Measurements from ENCODE around the gene FOXK1. TPM values are rescaled to one million over a fixed set of nuclear protein-coding genes. Genes with fewer than 3 reads are reported as not detected.

The FOXK1 gene
- total and polyA plus RNA-seq, 9 of the 15 experiments (the other 6 are each of a cell fraction or from before 2014, with no cell fraction given): 0.32 to 45.5 (median 8.1) TPM

DNA sequence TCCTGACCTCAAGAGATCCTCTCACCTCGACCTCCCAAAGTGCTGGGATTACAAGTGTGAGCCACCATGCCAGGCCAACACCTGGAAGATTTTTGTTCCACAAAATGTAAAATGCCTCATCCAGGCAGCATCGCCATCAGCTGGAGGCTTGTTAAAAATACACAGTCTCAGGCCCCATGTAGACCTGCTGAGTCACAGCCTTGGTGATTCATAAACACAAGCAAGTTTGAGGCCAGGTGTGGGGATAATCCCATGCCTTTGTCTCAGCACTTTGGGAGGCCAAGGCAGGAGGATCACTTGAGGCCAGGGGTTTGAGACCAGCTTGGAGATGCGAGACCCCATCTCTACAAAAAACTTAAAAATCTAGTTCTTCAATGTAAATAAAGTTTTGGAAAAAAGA lies 49.1 kb upstream of the FOXK1 start (continued):
- TF ChIP-seq ZBTB11 (CRISPR knock-in tag; IDR thresholded peaks at IDR 0.05): no peak
- peak; percentile 89 for TF ChIP-seq ZNF316 (IDR thresholded peaks at IDR 0.05)
- no peak for TF ChIP-seq NCOA6 (IDR thresholded peaks at IDR 0.05)
- no peak for TF ChIP-seq LARP7 (IDR thresholded peaks at IDR 0.05)
- TF ChIP-seq NBN (IDR thresholded peaks at IDR 0.05; ENCODE audit: low read depth): 0 out of 2 replicates have a peak, but pooled peaks have one; percentile 36
- TF ChIP-seq ZFP36 (IDR thresholded peaks at IDR 0.05; ENCODE audit: low read depth, low read length, partially characterized antibody): peak; percentile 34
- TF ChIP-seq KLF1 (tag; IDR thresholded peaks at IDR 0.05): no peak
- TF ChIP-seq WHSC1 (IDR thresholded peaks at IDR 0.05; ENCODE audit: low read length): no peak
- TF ChIP-seq RBM39 (optimal IDR thresholded peaks at IDR 0.05; ENCODE audit: low read depth, low read length): no peak
- TF ChIP-seq SRSF3 (IDR thresholded peaks at IDR 0.05; ENCODE audit: insufficient read depth, low read length): no peak
- no peak for TF ChIP-seq SAP30 (IDR thresholded peaks at IDR 0.05; ENCODE audit: borderline replicate concordance, insufficient read depth, low read depth, low read length, poor library complexity, severe bottlenecking)
- TF ChIP-seq, protein P1, sequence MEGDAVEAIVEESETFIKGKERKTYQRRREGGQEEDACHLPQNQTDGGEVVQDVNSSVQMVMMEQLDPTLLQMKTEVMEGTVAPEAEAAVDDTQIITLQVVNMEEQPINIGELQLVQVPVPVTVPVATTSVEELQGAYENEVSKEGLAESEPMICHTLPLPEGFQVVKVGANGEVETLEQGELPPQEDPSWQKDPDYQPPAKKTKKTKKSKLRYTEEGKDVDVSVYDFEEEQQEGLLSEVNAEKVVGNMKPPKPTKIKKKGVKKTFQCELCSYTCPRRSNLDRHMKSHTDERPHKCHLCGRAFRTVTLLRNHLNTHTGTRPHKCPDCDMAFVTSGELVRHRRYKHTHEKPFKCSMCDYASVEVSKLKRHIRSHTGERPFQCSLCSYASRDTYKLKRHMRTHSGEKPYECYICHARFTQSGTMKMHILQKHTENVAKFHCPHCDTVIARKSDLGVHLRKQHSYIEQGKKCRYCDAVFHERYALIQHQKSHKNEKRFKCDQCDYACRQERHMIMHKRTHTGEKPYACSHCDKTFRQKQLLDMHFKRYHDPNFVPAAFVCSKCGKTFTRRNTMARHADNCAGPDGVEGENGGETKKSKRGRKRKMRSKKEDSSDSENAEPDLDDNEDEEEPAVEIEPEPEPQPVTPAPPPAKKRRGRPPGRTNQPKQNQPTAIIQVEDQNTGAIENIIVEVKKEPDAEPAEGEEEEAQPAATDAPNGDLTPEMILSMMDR (IDR thresholded peaks at IDR 0.05 in 2 of 3, conservative IDR thresholded peaks at IDR 0.05 in 1 of 3; ENCODE audit: insufficient read depth in 2 of 3, low read depth in 1 of 3, low read length in 3 of 3): peak; percentile 24 to 38 (median 29); a peak in 3 of 6 replicates
- TF ChIP-seq JUND (IDR thresholded peaks at IDR 0.05; ENCODE audit: borderline replicate concordance, low read depth, low read length): peak; percentile 90
- TF ChIP-seq JUND (tag; IDR thresholded peaks at IDR 0.05; ENCODE audit: borderline replicate concordance, low read depth, low read length): peak; percentile 85; the same call in 1 of the 3 replicates
- no peak for TF ChIP-seq BRD9 (IDR thresholded peaks at IDR 0.05; ENCODE audit: low read depth, partially characterized antibody)
- TF ChIP-seq, protein P2, sequence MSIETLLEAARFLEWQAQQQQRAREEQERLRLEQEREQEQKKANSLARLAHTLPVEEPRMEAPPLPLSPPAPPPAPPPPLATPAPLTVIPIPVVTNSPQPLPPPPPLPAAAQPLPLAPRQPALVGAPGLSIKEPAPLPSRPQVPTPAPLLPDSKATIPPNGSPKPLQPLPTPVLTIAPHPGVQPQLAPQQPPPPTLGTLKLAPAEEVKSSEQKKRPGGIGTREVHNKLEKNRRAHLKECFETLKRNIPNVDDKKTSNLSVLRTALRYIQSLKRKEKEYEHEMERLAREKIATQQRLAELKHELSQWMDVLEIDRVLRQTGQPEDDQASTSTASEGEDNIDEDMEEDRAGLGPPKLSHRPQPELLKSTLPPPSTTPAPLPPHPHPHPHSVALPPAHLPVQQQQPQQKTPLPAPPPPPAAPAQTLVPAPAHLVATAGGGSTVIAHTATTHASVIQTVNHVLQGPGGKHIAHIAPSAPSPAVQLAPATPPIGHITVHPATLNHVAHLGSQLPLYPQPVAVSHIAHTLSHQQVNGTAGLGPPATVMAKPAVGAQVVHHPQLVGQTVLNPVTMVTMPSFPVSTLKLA (conservative IDR thresholded peaks at IDR 0.05): peak in 1 of 2 experiments; percentile 49; a peak in 1 of 4 replicates
- TF ChIP-seq ARID1B (IDR thresholded peaks at IDR 0.05): peak; percentile 65
- 0 out of 2 replicates have a peak, but pooled peaks have one; percentile 16 for TF ChIP-seq MITF (IDR thresholded peaks at IDR 0.05)
- TF ChIP-seq L3MBTL2 (IDR thresholded peaks at IDR 0.05): peak; percentile 39; the same call in 1 of the 2 replicates
- TF ChIP-seq ZFPM2 (CRISPR knock-in tag; IDR thresholded peaks at IDR 0.05): no peak
- TF ChIP-seq ZNF3 (CRISPR knock-in tag; IDR thresholded peaks at IDR 0.05): no peak
- no peak for TF ChIP-seq ZNF23 (CRISPR knock-in tag; IDR thresholded peaks at IDR 0.05)

Measured in K562 (cell line).